GM12874 (cell line): ENCODE data around the gene ATP5MG.

Experiments
- CTCF ChIP-seq: IDR thresholded peaks from 2 replicates; pipeline ENCODE4 v1.5.1; 2011; ENCODE audit warnings: low read depth, mild to moderate bottlenecking, control low read depth, low read length, moderate library complexity; ENCODE audit not compliant: insufficient read depth

ATP5MG gene

DNA sequence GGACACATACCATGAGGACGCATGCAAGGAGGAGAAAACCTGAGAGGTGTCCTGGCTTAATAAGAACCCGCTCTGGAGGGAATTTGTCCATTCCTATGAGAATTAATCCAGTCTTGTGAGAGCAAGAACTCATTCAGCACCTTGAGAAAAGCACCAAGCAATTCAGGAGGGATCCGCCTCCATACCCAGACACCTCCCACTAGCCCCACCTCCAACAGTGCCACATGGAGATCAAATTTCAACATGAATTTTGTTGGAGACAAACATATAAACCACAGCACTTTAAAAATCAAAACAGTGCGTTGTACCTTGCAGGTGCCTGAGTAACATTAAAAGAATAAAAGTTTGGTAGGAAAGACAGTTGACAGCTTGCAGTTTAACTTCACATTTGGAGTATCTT is 30.6 kb upstream of the ATP5MG start:
- no peak for TF ChIP-seq CTCF

DNA sequence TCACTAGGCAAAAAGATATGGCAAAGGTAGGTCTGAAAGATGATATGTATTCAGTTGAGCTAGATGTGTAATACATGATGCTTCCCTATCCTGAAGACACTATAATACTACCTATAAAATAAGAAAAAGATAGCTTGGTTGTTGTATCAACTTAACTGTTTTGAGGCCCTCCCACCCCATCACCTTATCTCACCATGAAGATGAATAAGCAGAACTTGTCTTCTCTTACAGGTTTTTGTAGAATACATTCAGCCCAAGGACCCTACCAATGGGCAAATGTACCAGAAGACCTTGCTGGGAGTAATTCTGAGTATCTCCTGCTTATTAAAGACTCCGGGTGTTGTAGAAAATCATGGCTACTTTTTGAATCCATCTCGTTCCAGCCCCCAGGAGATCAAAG is 28.1 kb upstream of the ATP5MG start:
- TF ChIP-seq CTCF: no peak

DNA sequence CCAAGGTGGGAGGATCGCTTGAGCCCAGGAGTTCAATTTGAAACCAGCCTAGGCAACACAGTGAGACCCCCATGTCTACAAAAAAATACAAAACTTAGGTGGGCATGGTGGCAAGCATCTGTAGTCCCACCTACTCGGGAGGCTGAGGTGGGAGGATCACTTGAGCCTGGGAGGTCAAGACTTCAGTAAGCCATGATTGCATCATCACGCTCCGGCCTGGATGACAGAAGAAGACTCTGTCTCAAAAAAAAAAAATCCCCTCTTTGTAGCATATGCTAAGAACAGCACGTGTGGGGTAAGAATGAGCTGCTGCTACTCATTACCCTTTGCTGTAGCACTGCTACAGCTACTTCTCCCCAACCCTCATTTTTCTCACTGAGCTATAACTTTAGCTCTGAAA is 27.5 kb upstream of the ATP5MG start:
- TF ChIP-seq CTCF: no peak

GRCh38 chr11:118374729-118375128 is 26.7 kb upstream of the ATP5MG start:
- TF ChIP-seq CTCF: no peak

DNA sequence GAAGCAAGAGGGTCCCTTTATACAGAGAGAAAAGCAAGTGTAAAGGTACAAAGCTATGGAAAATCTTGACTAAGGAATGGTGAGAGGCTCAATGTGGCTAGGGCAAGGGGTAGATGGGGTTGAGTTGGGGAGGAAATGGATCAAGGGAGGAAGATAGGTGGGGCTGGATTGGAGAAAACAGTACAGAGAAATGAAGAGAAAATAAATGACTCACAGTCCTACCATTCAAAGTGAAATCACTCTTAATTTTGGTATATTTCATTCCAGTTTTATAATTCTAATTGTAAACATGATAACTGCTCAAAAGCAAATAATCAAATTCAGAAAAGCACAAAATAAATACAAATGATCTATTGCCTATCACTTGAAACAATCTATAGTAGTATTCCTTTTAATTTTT is 25.4 kb upstream of the ATP5MG start:
- no peak for TF ChIP-seq CTCF

GRCh38 chr11:118379497-118379896 is 21.9 kb upstream of the ATP5MG start:
- no peak for TF ChIP-seq CTCF

DNA sequence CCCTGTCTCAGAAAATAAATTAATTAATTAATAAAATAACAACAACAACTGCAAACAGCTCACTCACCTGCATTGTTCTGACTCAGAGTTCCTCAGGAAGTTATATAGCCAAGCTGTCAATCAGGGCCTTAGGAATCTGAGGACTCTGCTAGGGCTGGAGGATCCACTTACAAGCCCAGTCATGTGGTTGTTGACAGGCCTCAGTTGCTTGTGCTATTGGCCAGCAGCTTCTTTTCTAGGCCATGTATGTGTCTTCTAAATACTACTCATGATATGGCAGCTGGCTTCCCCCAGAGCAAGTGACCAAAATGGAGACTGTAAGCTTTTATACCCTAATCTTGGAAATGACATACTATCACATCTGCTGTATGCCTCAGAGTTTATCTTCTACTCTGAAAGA is 20.8 kb upstream of the ATP5MG start:
- TF ChIP-seq CTCF: no peak

DNA sequence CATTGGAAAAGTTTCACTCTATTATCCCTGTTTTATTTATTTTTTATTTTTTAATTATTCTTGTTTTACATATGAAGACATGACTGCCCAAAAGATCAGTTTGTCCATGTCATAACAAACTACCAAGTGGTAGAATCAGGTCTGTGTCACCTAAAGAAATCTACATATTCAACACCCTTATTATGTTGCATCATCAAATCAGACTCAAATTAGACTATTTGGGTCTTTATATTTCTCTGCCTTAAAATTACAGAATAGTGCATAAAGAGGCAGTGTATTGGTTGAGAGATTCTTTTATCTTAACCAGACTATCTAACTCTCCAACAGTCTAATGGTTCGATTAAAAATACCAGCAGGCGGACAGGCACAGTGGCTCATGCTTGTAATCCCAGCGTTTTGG is 18.5 kb upstream of the ATP5MG start:
- no peak for TF ChIP-seq CTCF
